ENCODE results near the gene KIZ.

Gene KIZ

DNA sequence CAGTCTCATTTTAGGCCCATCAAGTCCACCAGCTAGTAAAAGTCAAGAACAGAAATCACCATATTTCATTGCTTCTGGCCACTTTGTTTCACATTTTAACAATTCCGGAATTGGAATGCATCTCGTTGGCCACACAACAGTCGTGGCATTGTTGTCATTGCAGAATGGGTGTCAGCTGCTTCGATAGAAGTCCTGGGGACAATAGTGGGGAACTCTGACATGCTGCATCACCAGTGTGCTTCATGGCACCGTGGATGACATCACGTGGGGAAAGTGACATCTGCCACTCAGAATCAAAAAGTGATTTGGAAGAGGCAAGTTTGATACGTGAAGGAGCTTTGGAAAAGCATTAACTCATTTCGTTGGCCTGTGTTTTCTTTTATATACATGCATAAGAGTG, 133.5 kb downstream of the KIZ start:
- no peak for TF ChIP-seq FOXP2 (optimal IDR thresholded peaks at IDR 0.05; ENCODE audit: borderline replicate concordance, extremely low read depth, extremely low read length, insufficient read depth)
- no peak for TF ChIP-seq TAF1 (IDR thresholded peaks at IDR 0.05; ENCODE audit: borderline replicate concordance, insufficient read depth, low read length)
- no peak for TF ChIP-seq SIN3A (IDR thresholded peaks at IDR 0.05; ENCODE audit: borderline replicate concordance, insufficient read depth, low read length)
- no peak for TF ChIP-seq POLR2AphosphoS5 (IDR thresholded peaks at IDR 0.05; ENCODE audit: low read depth, low read length)
- TF ChIP-seq, protein P1, sequence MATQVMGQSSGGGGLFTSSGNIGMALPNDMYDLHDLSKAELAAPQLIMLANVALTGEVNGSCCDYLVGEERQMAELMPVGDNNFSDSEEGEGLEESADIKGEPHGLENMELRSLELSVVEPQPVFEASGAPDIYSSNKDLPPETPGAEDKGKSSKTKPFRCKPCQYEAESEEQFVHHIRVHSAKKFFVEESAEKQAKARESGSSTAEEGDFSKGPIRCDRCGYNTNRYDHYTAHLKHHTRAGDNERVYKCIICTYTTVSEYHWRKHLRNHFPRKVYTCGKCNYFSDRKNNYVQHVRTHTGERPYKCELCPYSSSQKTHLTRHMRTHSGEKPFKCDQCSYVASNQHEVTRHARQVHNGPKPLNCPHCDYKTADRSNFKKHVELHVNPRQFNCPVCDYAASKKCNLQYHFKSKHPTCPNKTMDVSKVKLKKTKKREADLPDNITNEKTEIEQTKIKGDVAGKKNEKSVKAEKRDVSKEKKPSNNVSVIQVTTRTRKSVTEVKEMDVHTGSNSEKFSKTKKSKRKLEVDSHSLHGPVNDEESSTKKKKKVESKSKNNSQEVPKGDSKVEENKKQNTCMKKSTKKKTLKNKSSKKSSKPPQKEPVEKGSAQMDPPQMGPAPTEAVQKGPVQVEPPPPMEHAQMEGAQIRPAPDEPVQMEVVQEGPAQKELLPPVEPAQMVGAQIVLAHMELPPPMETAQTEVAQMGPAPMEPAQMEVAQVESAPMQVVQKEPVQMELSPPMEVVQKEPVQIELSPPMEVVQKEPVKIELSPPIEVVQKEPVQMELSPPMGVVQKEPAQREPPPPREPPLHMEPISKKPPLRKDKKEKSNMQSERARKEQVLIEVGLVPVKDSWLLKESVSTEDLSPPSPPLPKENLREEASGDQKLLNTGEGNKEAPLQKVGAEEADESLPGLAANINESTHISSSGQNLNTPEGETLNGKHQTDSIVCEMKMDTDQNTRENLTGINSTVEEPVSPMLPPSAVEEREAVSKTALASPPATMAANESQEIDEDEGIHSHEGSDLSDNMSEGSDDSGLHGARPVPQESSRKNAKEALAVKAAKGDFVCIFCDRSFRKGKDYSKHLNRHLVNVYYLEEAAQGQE (IDR thresholded peaks at IDR 0.05; ENCODE audit: insufficient read depth in 1 of 2, low read depth in 2 of 2, low read length in 2 of 2) = no peak

DNA sequence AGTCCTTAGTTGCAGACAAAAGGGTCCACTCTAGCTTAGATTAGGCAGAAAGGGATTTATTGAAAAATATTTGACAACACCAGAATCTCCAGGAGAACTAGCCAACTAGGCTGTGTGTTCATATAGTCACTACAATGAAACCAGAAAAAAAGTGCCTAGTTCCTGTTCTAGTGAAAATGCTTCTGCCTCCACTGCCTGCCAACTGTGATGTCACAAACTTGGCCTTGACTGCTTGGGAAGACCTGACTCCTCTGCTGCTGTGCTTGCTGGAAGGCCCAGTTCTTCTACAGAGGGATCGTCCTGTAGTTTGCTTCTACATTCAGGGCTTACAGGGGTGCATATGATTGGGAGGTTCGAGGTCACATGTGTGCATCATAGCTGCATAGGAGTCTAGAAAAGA, 136.9 kb downstream of the KIZ start:
- TF ChIP-seq, protein P1 (IDR thresholded peaks at IDR 0.05; ENCODE audit: insufficient read depth in 1 of 2, low read depth in 2 of 2, low read length in 2 of 2) = no peak
- TF ChIP-seq FOXP2 (optimal IDR thresholded peaks at IDR 0.05; ENCODE audit: borderline replicate concordance, extremely low read depth, extremely low read length, insufficient read depth) (no peak), TAF1 (IDR thresholded peaks at IDR 0.05; ENCODE audit: borderline replicate concordance, insufficient read depth, low read length) (no peak), POLR2AphosphoS5 (IDR thresholded peaks at IDR 0.05; ENCODE audit: low read depth, low read length) (no peak), SIN3A (IDR thresholded peaks at IDR 0.05; ENCODE audit: borderline replicate concordance, insufficient read depth, low read length) (no peak)

DNA sequence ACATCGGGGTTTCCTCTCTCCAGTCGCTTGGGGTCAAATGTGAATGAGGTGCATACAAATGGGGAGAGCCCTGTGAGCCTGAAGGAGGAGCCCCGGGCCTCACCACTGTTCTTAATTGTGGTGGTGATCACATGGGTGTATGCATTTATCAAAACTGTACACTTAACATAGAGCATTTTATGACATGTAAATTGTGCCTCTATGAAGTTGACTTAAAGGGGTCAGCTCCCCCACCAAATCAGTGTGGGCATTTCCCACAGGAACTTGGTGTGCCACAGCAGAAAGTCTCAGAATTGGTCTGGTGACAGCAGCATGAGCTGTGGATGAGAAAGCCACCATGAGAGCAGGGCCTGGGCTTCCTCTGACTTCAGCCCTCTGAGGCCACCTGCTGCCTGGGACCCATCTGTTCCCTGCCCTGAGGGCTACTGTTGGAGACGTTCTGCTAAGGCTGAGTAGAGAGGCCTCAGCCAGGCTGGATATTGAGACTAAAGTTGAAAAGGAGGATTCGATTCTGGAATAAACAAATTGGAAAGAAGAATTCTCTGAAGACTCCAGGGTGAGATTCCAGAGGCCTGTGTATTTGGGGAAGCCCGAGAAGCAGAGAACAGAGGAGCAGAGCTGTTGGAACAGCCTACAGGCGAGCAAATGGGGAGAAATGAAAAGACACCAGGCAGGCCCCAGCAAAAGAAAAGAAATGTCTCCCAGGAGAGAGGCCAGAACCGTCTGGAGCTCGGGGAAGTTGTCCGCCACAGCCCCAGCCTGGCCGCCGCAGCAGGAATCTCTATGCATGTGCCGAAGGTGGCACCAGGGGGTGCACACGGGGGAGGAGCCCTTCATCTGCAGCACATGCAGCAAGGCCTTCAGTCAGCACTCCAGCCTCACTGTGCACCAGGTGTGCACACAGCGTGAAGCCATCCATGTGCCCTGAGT, 139.6 kb downstream of the KIZ start:
- TF ChIP-seq FOXP2 (optimal IDR thresholded peaks at IDR 0.05; ENCODE audit: borderline replicate concordance, extremely low read depth, extremely low read length, insufficient read depth) = no peak
- no peak for TF ChIP-seq TAF1 (IDR thresholded peaks at IDR 0.05; ENCODE audit: borderline replicate concordance, insufficient read depth, low read length)
- no peak for TF ChIP-seq SIN3A (IDR thresholded peaks at IDR 0.05; ENCODE audit: borderline replicate concordance, insufficient read depth, low read length)

DNA sequence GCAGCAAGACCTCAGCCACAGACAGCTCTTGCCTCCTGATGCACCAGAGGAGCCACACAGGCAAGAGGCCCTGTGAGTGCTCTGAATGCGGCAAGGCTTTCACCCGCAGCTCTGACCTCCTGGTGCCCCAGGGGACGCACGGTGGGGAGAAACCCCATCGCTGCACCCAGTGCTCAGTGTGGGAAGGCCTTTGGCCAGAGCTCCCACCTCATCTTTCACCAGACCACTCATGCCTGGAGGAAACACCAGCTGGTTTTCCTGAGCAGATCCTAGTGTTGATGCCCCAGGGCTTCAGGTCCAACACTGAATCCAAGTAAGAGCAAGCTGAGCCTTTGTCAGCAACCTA, 140.3 kb downstream of the KIZ start:
- no peak for TF ChIP-seq TAF1 (IDR thresholded peaks at IDR 0.05; ENCODE audit: borderline replicate concordance, insufficient read depth, low read length)
- no peak for TF ChIP-seq POLR2AphosphoS5 (IDR thresholded peaks at IDR 0.05; ENCODE audit: low read depth, low read length)
- TF ChIP-seq, protein P1 (IDR thresholded peaks at IDR 0.05; ENCODE audit: insufficient read depth in 1 of 2, low read depth in 2 of 2, low read length in 2 of 2) = no peak
- TF ChIP-seq SIN3A (IDR thresholded peaks at IDR 0.05; ENCODE audit: borderline replicate concordance, insufficient read depth, low read length) = no peak

DNA sequence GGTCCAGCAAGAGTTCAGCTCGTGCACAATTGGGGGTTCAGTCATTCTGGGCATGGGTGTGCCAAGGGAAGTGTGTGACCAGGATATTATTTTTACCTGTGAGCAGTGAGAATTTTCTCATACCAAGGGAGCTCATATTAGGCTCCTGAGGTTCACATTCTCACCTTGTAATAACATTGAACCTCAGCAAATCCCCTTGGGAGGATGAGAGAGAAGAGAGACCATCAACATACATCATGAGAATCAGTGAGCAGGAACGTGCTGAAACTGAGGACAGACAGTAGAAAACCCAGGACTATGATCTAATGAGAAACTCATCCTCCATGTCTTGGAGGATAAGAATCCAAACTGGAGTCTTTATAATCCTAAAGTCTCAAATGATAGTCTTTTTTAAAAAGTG, 143.9 kb downstream of the KIZ start:
- TF ChIP-seq SIN3A (IDR thresholded peaks at IDR 0.05; ENCODE audit: borderline replicate concordance, insufficient read depth, low read length) (no peak), TAF1 (IDR thresholded peaks at IDR 0.05; ENCODE audit: borderline replicate concordance, insufficient read depth, low read length) (no peak), POLR2AphosphoS5 (IDR thresholded peaks at IDR 0.05; ENCODE audit: low read depth, low read length) (no peak), FOXP2 (optimal IDR thresholded peaks at IDR 0.05; ENCODE audit: borderline replicate concordance, extremely low read depth, extremely low read length, insufficient read depth) (no peak)
- TF ChIP-seq, protein P1 (IDR thresholded peaks at IDR 0.05; ENCODE audit: insufficient read depth in 1 of 2, low read depth in 2 of 2, low read length in 2 of 2) = no peak

Measured in PFSK-1 (cell line).